ENCODE measurements around the gene GRIK2. TPM values are rescaled to one million over a fixed set of nuclear protein-coding genes. Genes with fewer than 3 reads are reported as not detected.

GRIK2 gene
- total RNA-seq, 1 donor from 2014 or later: 0.11 TPM

- CTCF ChIA-PET: no interaction called here
- TF ChIP-seq CTCF (IDR thresholded peaks at IDR 0.05): no peak
- H3K4me1 Mint-ChIP-seq: no peaks in the 10 kb centered on the region
- POLR2A ChIA-PET: no interaction called here
- H3K36me3 Mint-ChIP-seq (ENCODE audit: low read depth): no peaks in the 10 kb centered on the region
- H3K9me3 Mint-ChIP-seq: no peaks in the 10 kb centered on the region
- no peaks in the 10 kb centered on the region for H3K27me3 Mint-ChIP-seq
- intact Hi-C loops (cut with micrococcal nuclease): no loop called here
- no peak overlapping the region for H3K27ac Mint-ChIP-seq
- ATAC-seq (ENCODE audit: low read depth) (no peak), DNase-seq (no peak)
- no peak overlapping the region for H3K4me3 Mint-ChIP-seq
Measured at GRCh38 chr6:101588343-101588742, 194.8 kb downstream of the GRIK2 start.

GRCh38 chr6:101595276-101595675, 201.8 kb downstream of the GRIK2 start:
- TF ChIP-seq CTCF (IDR thresholded peaks at IDR 0.05): no peak
- H3K9me3 Mint-ChIP-seq: no peaks in the 10 kb centered on the region
- no peak overlapping the region for H3K27ac Mint-ChIP-seq
- intact Hi-C loops (cut with micrococcal nuclease): no loop called here
- H3K4me3 Mint-ChIP-seq: no peak overlapping the region
- no peaks in the 10 kb centered on the region for H3K4me1 Mint-ChIP-seq
- no peak for DNase-seq
- ChIA-PET CTCF (no interaction called here), POLR2A (no interaction called here)
- no peaks in the 10 kb centered on the region for H3K27me3 Mint-ChIP-seq
- ATAC-seq (ENCODE audit: low read depth): no peak
- no peaks in the 10 kb centered on the region for H3K36me3 Mint-ChIP-seq (ENCODE audit: low read depth)

- H3K27ac Mint-ChIP-seq: no peak overlapping the region
- ATAC-seq (ENCODE audit: low read depth) (no peak), DNase-seq (no peak)
- intact Hi-C loops (cut with micrococcal nuclease): no loop called here
- no peaks in the 10 kb centered on the region for H3K4me1 Mint-ChIP-seq
- TF ChIP-seq CTCF (IDR thresholded peaks at IDR 0.05): no peak
- no peaks in the 10 kb centered on the region for H3K27me3 Mint-ChIP-seq
- H3K9me3 Mint-ChIP-seq: no peaks in the 10 kb centered on the region
- ChIA-PET POLR2A (no interaction called here), CTCF (no interaction called here)
- H3K36me3 Mint-ChIP-seq (ENCODE audit: low read depth): no peaks in the 10 kb centered on the region
- H3K4me3 Mint-ChIP-seq: no peak overlapping the region
Measured at GRCh38 chr6:101597693-101598092, 204.2 kb downstream of the GRIK2 start.

- ATAC-seq (ENCODE audit: low read depth): no peak
- POLR2A ChIA-PET: no interaction called here
- no peaks in the 10 kb centered on the region for H3K4me1 Mint-ChIP-seq
- no peaks in the 10 kb centered on the region for H3K9me3 Mint-ChIP-seq
- no peak for TF ChIP-seq CTCF (IDR thresholded peaks at IDR 0.05)
- no peak for DNase-seq
- H3K4me3 Mint-ChIP-seq: no peak overlapping the region
- intact Hi-C loops (cut with micrococcal nuclease): no loop called here
- no peak overlapping the region for H3K27ac Mint-ChIP-seq
- no peaks in the 10 kb centered on the region for H3K36me3 Mint-ChIP-seq (ENCODE audit: low read depth)
- CTCF ChIA-PET: no interaction called here
- H3K27me3 Mint-ChIP-seq: no peaks in the 10 kb centered on the region
Measured at GRCh38 chr6:101605426-101605825, 211.9 kb downstream of the GRIK2 start.

GRCh38 chr6:101605874-101606273, 212.4 kb downstream of the GRIK2 start:
- TF ChIP-seq CTCF (IDR thresholded peaks at IDR 0.05): no peak
- intact Hi-C loops (cut with micrococcal nuclease): no loop called here
- CTCF ChIA-PET: no interaction called here

More at GRCh38 chr6:101605874-101606273, 212.4 kb downstream of the GRIK2 start:
- Mint-ChIP-seq H3K9me3 (no peaks in the 10 kb centered on the region), H3K27me3 (no peaks in the 10 kb centered on the region), H3K4me1 (no peaks in the 10 kb centered on the region), H3K36me3 (ENCODE audit: low read depth) (no peaks in the 10 kb centered on the region), H3K27ac (no peak overlapping the region), H3K4me3 (no peak overlapping the region)
- no peak for DNase-seq
- POLR2A ChIA-PET: no interaction called here
- no peak for ATAC-seq (ENCODE audit: low read depth)
